Activated CD8-positive, alpha-beta memory T cell treated with anti-CD3 and anti-CD28 coated beads, Interleukin-2, amount 50 U/mL, for 48 hours (primary cell): ENCODE results near the gene PRAMEF26.
"Not testable (repeated sequence)": the region's sequence is repeated elsewhere in the genome, so short reads cannot be mapped to it uniquely, and the experiment has no call there.

Experiments used
- DNase-seq: peaks from one replicate; pipeline ENCODE4 v3.0.0-alpha.2; 2020

PRAMEF26 gene

DNA sequence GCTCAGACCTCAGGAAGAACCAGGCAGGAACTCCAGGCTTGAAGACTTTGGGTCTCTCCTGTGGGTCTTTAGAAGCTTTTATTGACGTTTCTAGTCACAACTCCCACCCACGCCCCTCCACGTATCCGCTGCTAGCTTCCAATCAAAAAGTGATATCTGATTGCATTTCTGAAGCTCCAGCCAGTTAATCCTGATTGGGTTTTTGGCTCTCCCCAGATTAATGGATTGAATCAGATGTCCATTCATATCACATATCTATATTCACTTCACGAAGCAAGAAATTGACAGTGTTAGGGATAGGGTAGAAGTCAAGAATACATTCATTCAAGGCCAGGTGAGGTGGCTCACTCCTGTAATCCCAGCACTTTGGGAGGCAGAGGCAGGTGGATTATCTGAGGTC is at the start of gene PRAMEF26:
PRAMEF26 (minus strand) TSS at position 101 of the 400 bp plus-strand sequence. CDS start 2,914 bp downstream, outside the sequence.
- not testable (repeated sequence) for DNase-seq

DNA sequence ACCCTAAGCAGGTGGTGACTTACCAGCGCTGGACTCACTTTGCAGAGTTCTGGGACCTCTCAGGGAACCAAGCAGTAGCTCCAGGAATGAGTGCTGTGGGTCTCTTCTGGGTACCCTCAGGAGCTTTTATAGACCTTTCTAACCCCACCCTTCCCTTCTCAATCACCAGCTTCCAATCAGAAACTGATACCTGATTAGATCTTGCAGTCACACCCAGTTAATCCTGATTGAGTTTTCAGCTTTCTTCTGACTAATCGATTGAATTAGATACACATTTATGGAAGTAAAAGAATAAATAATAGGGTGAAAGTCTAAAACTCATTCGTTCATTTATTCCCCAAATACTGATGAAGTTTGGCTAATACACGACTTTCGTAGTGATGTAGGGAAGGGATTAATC is 45.5 kb upstream of the PRAMEF26 start, which contains the start of gene PRAMEF13:
PRAMEF13 (minus strand) TSS at position 101 of the 400 bp plus-strand sequence. CDS start 1,820 bp downstream, outside the sequence.
- not testable (repeated sequence) for DNase-seq

DNA sequence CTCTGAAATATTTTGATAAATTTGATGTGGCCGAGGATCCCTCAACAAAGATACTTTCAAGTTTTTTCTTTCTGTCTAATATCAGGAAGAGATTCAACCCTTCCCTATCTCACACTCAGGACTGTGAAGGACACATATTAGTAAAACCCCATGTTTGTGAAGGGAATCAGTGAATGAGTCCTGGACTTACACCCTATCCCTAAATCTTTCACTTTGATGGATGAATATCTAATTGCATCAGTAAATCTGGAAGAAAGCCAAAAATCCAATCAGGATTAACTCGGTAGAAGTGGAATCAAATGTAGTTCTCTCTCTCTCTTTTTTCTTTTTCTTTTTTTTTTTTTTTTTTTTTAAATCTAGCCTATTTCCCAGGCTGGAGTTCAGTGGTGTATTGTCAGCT is 15.7 kb upstream of the PRAMEF26 start, which contains the start of gene PRAMEF9:
PRAMEF9 (plus strand) TSS at position 301 of the 400 bp plus-strand sequence. CDS start 3,433 bp downstream, outside the sequence.
- not testable (repeated sequence) for DNase-seq

DNA sequence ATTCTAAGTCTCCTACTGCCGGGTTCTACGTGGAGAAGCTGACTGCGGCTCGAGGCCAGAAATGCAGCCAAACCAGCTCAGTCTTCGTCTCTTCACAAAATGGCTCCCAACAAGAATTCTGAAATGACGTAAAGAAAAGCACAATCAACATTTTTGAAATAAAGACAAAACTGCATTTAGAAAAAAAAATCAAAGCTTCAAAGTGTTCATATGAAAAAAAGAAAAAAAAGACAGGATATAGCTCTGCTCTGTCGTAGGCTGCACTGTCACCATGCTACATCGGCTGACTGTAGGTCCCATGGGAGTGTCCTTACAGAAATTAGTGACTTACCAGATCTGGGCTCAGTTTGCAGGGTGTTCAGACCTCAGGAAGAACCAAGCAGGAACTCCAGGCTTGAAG is 9.7 kb upstream of the PRAMEF26 start, which contains the start of gene HNRNPCL4:
HNRNPCL4 (minus strand) TSS at position 101 of the 400 bp plus-strand sequence. CDS start 164 bp downstream, outside the sequence.
- not testable (repeated sequence) for DNase-seq

DNA sequence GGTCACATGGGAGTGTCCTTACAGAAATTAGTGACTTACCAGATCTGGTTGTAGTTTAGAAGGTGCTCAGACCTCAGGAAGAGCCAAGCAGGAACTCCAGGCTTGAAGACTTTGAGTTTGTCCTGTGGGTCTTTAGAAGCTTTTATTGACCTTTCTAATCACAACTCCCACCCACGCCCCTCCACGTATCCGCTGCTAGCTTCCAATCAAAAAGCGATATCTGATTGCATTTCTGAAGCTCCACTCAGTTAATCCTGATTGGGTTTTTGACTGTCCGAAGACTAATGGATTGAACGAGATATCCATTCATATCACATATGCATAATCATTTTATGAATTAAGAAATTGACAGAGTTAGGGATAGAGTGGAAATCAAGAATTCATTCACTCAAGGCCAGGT is 39.1 kb downstream of the PRAMEF26 start, which contains the start of gene HNRNPCL2:
HNRNPCL2 (minus strand) TSS at position 101 of the 400 bp plus-strand sequence. CDS start 454 bp downstream, outside the sequence.
- DNase-seq = not testable (repeated sequence)
